SK-N-SH (cell line): ENCODE data around the gene SHB.

Experiments
- EP300 ChIP-seq, 2 experiments: IDR thresholded peaks; 2 replicates each; pipeline versions ENCODE4 v1.4.0 to v1.6.1; 2012; ENCODE audit warnings: borderline replicate concordance in 1 of 2, low read depth in 1 of 2, low read length in 1 of 2
- JUND ChIP-seq: IDR thresholded peaks from 2 replicates; pipeline ENCODE4 v1.4.0; 2012
- MXI1 ChIP-seq: IDR thresholded peaks from 2 replicates; pipeline ENCODE4 v1.6.1; 2012; ENCODE audit warnings: mild to moderate bottlenecking, low read depth, low read length, improper control_type of control experiment
- POLR2AphosphoS5 ChIP-seq: IDR thresholded peaks from 2 replicates; pipeline ENCODE4 v1.6.1; 2012; ENCODE audit warnings: low read depth, low read length
- RFX5 ChIP-seq: IDR thresholded peaks from 2 replicates; pipeline ENCODE4 v1.6.1; 2012; ENCODE audit warnings: mild to moderate bottlenecking, improper control_type of control experiment, low read length
- SIN3A ChIP-seq: IDR thresholded peaks from 2 replicates; pipeline ENCODE4 v1.6.1; 2012; ENCODE audit warnings: low read depth, mild to moderate bottlenecking, low read length, moderate library complexity, borderline replicate concordance
- SMC3 ChIP-seq: IDR thresholded peaks from 2 replicates; pipeline ENCODE4 v1.6.1; 2012; ENCODE audit warnings: low read depth, low read length, improper control_type of control experiment
- YY1 ChIP-seq: IDR thresholded peaks from 2 replicates; pipeline ENCODE4 v1.4.0; 2012; ENCODE audit warnings: low read depth, mild to moderate bottlenecking
- TF ChIP-seq, protein P1 (sequence below): fragments of 200-600 bp; sonication (generic); IDR thresholded peaks from 2 replicates; pipeline ENCODE4 v1.6.1; 2017; ENCODE audit warnings: antibody characterized with exemption, mild to moderate bottlenecking, moderate library complexity
- TF ChIP-seq, protein P2 (sequence below): IDR thresholded peaks from 2 replicates; pipeline ENCODE4 v1.4.0; 2012; ENCODE audit warnings: low read depth
- TF ChIP-seq, protein P3 (sequence below): IDR thresholded peaks from 2 replicates; pipeline ENCODE4; 2012
- TF ChIP-seq, protein P4 (sequence below): IDR thresholded peaks from 2 replicates; pipeline ENCODE4 v1.6.1; 2012; ENCODE audit warnings: mild to moderate bottlenecking, low read depth, low read length, moderate library complexity

DNA sequence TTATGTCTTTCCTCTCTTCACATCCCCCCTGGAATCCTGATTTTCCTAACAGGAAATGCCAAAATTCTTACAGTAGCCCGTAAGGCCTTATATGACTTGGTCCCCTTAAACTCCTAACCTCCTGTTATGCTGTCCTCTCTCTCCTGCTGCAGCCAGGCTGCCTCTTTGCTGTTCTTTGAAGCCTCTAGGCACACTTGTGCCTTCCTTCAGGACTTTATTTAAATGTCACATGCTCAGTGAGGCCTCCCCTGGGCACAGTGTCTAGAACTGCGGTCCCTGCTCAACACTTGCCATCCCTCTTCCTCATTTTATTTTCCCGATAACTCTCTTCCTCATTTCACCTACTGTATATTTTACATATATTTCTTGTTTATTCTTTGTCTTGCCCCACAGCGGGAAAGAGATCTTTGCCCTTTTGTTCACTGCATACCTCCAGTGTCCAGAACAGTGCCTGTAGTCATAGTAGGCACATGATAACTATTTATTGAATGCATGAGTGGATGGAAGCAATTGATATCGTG lies 5.5 kb upstream of the SHB start:
- TF ChIP-seq, protein P1, sequence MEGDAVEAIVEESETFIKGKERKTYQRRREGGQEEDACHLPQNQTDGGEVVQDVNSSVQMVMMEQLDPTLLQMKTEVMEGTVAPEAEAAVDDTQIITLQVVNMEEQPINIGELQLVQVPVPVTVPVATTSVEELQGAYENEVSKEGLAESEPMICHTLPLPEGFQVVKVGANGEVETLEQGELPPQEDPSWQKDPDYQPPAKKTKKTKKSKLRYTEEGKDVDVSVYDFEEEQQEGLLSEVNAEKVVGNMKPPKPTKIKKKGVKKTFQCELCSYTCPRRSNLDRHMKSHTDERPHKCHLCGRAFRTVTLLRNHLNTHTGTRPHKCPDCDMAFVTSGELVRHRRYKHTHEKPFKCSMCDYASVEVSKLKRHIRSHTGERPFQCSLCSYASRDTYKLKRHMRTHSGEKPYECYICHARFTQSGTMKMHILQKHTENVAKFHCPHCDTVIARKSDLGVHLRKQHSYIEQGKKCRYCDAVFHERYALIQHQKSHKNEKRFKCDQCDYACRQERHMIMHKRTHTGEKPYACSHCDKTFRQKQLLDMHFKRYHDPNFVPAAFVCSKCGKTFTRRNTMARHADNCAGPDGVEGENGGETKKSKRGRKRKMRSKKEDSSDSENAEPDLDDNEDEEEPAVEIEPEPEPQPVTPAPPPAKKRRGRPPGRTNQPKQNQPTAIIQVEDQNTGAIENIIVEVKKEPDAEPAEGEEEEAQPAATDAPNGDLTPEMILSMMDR, result no peak
- TF ChIP-seq SMC3 (no peak), RFX5 (no peak), MXI1 (no peak), EP300 (IDR thresholded peaks at IDR 0.05; ENCODE audit: borderline replicate concordance in 1 of 2, low read depth in 1 of 2, low read length in 1 of 2) (no peak), POLR2AphosphoS5 (no peak), SIN3A (no peak), YY1 (no peak), JUND (no peak)
- TF ChIP-seq, protein P2, sequence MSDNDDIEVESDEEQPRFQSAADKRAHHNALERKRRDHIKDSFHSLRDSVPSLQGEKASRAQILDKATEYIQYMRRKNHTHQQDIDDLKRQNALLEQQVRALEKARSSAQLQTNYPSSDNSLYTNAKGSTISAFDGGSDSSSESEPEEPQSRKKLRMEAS, result no peak
- TF ChIP-seq, protein P3, sequence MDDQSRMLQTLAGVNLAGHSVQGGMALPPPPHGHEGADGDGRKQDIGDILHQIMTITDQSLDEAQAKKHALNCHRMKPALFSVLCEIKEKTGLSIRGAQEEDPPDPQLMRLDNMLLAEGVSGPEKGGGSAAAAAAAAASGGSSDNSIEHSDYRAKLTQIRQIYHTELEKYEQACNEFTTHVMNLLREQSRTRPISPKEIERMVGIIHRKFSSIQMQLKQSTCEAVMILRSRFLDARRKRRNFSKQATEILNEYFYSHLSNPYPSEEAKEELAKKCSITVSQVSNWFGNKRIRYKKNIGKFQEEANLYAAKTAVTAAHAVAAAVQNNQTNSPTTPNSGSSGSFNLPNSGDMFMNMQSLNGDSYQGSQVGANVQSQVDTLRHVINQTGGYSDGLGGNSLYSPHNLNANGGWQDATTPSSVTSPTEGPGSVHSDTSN, result no peak
- TF ChIP-seq, protein P4, sequence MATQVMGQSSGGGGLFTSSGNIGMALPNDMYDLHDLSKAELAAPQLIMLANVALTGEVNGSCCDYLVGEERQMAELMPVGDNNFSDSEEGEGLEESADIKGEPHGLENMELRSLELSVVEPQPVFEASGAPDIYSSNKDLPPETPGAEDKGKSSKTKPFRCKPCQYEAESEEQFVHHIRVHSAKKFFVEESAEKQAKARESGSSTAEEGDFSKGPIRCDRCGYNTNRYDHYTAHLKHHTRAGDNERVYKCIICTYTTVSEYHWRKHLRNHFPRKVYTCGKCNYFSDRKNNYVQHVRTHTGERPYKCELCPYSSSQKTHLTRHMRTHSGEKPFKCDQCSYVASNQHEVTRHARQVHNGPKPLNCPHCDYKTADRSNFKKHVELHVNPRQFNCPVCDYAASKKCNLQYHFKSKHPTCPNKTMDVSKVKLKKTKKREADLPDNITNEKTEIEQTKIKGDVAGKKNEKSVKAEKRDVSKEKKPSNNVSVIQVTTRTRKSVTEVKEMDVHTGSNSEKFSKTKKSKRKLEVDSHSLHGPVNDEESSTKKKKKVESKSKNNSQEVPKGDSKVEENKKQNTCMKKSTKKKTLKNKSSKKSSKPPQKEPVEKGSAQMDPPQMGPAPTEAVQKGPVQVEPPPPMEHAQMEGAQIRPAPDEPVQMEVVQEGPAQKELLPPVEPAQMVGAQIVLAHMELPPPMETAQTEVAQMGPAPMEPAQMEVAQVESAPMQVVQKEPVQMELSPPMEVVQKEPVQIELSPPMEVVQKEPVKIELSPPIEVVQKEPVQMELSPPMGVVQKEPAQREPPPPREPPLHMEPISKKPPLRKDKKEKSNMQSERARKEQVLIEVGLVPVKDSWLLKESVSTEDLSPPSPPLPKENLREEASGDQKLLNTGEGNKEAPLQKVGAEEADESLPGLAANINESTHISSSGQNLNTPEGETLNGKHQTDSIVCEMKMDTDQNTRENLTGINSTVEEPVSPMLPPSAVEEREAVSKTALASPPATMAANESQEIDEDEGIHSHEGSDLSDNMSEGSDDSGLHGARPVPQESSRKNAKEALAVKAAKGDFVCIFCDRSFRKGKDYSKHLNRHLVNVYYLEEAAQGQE, result no peak
